ENCODE data around the gene FAXC. TPM values are rescaled to one million over a fixed set of nuclear protein-coding genes. Genes with fewer than 3 reads are reported as not detected.

The FAXC gene
- polyA plus RNA-seq (2013, experiment 1 of 4) = 23.6 TPM
- polyA plus RNA-seq (2013, experiment 2 of 4) = 26.1 TPM
- polyA plus RNA-seq (2013, experiment 3 of 4) = 18.4 TPM
- polyA plus RNA-seq (2013, experiment 4 of 4) = 18.6 TPM

DNA sequence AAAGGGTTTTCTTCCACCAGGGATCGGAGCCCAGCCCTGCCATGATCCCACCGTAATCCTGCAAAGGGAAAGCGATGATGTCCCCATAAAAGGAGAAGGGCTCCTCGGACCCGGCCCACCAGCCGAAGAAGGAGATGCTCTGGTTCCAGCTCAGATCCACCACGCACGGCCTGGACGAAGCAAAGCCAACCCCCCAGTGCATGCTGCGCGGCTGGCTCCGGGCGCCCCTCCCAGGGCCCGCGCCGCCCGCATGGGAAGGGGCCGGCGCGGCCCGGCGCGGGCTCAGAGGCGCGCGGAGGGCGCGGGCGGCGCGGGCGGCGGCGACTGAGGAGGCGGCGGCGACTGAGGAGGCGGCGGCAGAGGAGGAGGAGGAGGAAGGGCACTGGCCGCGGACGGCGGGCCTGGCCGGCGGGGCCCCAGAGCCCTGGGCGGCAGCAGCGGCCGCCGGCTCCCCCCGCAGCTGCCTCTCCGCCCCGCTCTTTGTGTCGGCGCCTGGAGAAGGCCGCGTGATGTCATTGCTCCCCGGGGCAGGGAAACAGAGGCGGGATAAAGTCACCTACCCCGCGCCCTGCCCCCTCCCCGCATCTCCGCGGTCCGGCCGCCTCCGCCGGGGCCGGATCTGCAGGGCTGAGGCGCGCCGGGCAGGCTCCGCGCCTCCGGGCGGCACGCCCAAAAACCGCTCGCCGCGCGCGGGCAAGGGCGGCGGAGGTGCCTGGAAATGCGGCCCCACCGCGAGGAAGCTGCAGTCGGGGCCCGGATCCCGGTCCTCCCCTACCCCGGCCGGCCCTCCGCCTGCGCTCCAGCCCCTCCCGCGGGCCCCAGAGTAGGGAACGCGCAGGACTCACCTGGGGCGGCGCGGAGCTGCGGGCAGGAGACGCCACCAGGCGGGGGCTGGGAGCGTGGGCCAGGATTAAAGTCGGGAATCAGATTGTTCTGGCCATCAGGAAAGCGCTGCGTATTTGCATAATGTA lies at the start of gene FAXC:
Gene FAXC (minus strand): TSS at position 504 of the 971 bp plus-strand sequence. CDS start 302 bp downstream, at position 202.
- WGBS, 2 experiments = 0 to 1% methylated on average over 108 of the region's 108 CpGs
- no peaks in the 10 kb centered on the region for H3K4me1 ChIP-seq (ENCODE audit: control insufficient read depth, insufficient read depth, low read length)

GRCh38 chr6:99397287-99397686 lies 47.8 kb upstream of the FAXC start:
- Histone ChIP-seq H3K4me3 (ENCODE audit: insufficient read depth, low read depth, low read length) (no peak overlapping the region), H3K9me3 (ENCODE audit: control insufficient read depth, low read length) (no peaks in the 10 kb centered on the region), H3K4me1 (ENCODE audit: control insufficient read depth, insufficient read depth, low read length) (no peaks in the 10 kb centered on the region), H3K36me3 (ENCODE audit: control insufficient read depth, insufficient read depth, low read length) (peaks cover 13% of the 10 kb centered on the region), H3K27ac (ENCODE audit: insufficient read depth, low read depth, low read length, poor library complexity, severe bottlenecking) (no peak overlapping the region), H3K27me3 (ENCODE audit: control insufficient read depth, insufficient read depth, low read length, poor library complexity, severe bottlenecking) (no peaks in the 10 kb centered on the region)
- WGBS, 2 experiments = 90 to 100% methylated on average over 1 of the region's 1 CpG

More for the DNA sequence above, at the start of gene FAXC:
- no peaks in the 10 kb centered on the region for H3K36me3 ChIP-seq (ENCODE audit: control insufficient read depth, insufficient read depth, low read length)
- peak within 1 kb of the TSS; percentile 51 for H3K4me3 ChIP-seq (ENCODE audit: insufficient read depth, low read depth, low read length)
- H3K27ac ChIP-seq (ENCODE audit: insufficient read depth, low read depth, low read length, poor library complexity, severe bottlenecking) = no peak within 1 kb of the TSS
- H3K9me3 ChIP-seq (ENCODE audit: control insufficient read depth, low read length) = no peaks in the 10 kb centered on the region
- peaks cover 13% of the 10 kb centered on the region for H3K27me3 ChIP-seq (ENCODE audit: control insufficient read depth, insufficient read depth, low read length, poor library complexity, severe bottlenecking)

DNA sequence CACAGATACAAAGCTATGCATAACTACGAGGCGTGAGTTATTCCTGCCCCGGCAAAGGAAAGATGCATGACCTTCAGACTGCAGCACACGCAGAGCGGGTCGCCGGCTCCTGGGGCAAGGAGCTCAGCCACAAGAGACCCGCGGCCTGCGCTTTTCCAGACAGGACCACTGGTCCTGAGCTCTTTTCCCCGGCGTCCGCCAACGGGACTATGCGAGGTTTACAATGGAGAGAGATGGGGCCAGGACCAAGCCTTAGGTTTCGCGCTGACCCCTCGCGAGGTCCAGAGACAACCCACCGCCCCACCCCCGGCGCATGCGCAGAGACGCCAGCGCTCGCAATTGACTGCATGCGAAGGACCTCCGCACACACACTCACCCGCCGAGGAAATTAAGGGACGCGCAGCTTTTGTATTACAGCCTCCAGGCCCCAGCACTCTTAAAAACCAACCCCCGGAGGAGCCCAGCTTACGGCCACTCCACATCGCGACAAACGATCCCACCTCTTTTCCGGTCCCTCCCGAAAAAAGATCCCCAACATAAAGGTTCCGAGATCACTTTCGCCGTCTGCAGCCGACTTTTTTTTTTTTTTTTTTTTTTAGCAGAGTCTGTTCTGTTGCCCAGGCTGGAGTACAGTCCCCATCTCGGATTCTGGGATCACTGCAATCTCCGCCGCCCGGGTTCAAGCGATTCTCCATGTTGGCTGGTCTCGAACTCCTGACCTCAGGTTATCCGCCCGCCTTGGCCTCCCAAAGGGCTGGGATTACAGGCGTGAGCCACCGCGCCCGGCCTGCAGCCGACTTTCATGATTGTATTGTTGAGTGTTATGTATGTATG lies 44.4 kb upstream of the FAXC start, which contains the start of gene COQ3:
Gene COQ3 (minus strand): TSS at position 498 of the 834 bp plus-strand sequence. CDS start 16 bp downstream, at position 482.
- Histone ChIP-seq H3K27ac (ENCODE audit: insufficient read depth, low read depth, low read length, poor library complexity, severe bottlenecking) (peak within 1 kb of the TSS; percentile 92), H3K36me3 (ENCODE audit: control insufficient read depth, insufficient read depth, low read length) (no peaks in the 10 kb centered on the region), H3K9me3 (ENCODE audit: control insufficient read depth, low read length) (no peaks in the 10 kb centered on the region), H3K4me1 (ENCODE audit: control insufficient read depth, insufficient read depth, low read length) (no peaks in the 10 kb centered on the region), H3K27me3 (ENCODE audit: control insufficient read depth, insufficient read depth, low read length, poor library complexity, severe bottlenecking) (no peaks in the 10 kb centered on the region), H3K4me3 (ENCODE audit: insufficient read depth, low read depth, low read length) (peak within 1 kb of the TSS; percentile 54)
- 18% methylated on average over 56 of the region's 56 CpGs for WGBS, 2 experiments

DNA sequence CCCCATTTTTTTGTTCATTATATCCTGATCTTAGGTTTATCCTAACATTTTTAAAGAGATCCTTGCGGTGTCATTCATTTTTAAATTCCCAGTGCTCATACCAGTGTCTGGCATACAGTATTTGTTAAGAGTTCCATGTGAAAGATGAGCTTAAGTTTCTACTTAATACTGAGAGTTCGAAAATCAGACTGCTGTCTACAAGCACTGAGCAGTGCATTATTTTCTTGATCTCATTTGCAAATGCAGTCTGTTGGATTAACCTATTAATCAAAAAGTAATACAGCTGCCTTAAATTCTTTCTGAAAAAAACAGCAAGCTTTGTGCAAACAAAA lies 43.9 kb upstream of the FAXC start:
- H3K27me3 ChIP-seq (ENCODE audit: control insufficient read depth, insufficient read depth, low read length, poor library complexity, severe bottlenecking) = no peaks in the 10 kb centered on the region
- H3K4me1 ChIP-seq (ENCODE audit: control insufficient read depth, insufficient read depth, low read length) = no peaks in the 10 kb centered on the region
- H3K27ac ChIP-seq (ENCODE audit: insufficient read depth, low read depth, low read length, poor library complexity, severe bottlenecking) = peak overlapping the region; percentile 92
- no peaks in the 10 kb centered on the region for H3K36me3 ChIP-seq (ENCODE audit: control insufficient read depth, insufficient read depth, low read length)
- 57 to 76% methylated on average over 2 of the region's 2 CpGs for WGBS, 2 experiments
- H3K4me3 ChIP-seq (ENCODE audit: insufficient read depth, low read depth, low read length) = peak overlapping the region; percentile 54
- no peaks in the 10 kb centered on the region for H3K9me3 ChIP-seq (ENCODE audit: control insufficient read depth, low read length)

- Histone ChIP-seq H3K9me3 (ENCODE audit: control insufficient read depth, low read length) (no peaks in the 10 kb centered on the region), H3K27ac (ENCODE audit: insufficient read depth, low read depth, low read length, poor library complexity, severe bottlenecking) (no peak overlapping the region), H3K4me1 (ENCODE audit: control insufficient read depth, insufficient read depth, low read length) (no peaks in the 10 kb centered on the region), H3K4me3 (ENCODE audit: insufficient read depth, low read depth, low read length) (no peak overlapping the region), H3K27me3 (ENCODE audit: control insufficient read depth, insufficient read depth, low read length, poor library complexity, severe bottlenecking) (no peaks in the 10 kb centered on the region), H3K36me3 (ENCODE audit: control insufficient read depth, insufficient read depth, low read length) (no peaks in the 10 kb centered on the region)
- whole genome bisulfite sequencing, 2 experiments = 76 to 98% methylated on average over 3 of the region's 3 CpGs
Observed at GRCh38 chr6:99390896-99391295, 41.4 kb upstream of the FAXC start.

DNA sequence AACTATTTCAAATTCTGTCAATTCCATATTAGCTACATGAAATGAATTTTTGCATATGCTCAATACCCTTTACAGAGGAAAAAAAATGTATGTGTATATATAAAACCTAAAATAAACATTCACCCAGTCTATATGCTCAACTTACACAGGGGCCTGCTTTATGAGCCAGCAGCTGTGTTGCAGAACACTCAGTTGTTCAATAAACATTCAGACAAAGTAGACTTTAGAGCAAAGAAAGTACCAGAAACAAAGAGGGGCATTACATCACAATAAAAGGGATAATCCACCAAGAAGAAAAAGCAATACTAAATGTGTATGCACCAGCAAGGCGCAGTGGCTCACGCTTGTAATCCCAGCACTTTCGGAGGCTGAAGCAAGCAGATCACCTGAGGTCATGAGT lies 35.0 kb upstream of the FAXC start:
- Histone ChIP-seq H3K27ac (ENCODE audit: insufficient read depth, low read depth, low read length, poor library complexity, severe bottlenecking) (no peak overlapping the region), H3K36me3 (ENCODE audit: control insufficient read depth, insufficient read depth, low read length) (no peaks in the 10 kb centered on the region), H3K27me3 (ENCODE audit: control insufficient read depth, insufficient read depth, low read length, poor library complexity, severe bottlenecking) (no peaks in the 10 kb centered on the region), H3K4me1 (ENCODE audit: control insufficient read depth, insufficient read depth, low read length) (no peaks in the 10 kb centered on the region), H3K9me3 (ENCODE audit: control insufficient read depth, low read length) (no peaks in the 10 kb centered on the region), H3K4me3 (ENCODE audit: insufficient read depth, low read depth, low read length) (no peak overlapping the region)
- 84 to 94% methylated on average over 3 of the region's 3 CpGs for WGBS, 2 experiments

- Histone ChIP-seq H3K27me3 (ENCODE audit: control insufficient read depth, insufficient read depth, low read length, poor library complexity, severe bottlenecking) (no peaks in the 10 kb centered on the region), H3K27ac (ENCODE audit: insufficient read depth, low read depth, low read length, poor library complexity, severe bottlenecking) (no peak overlapping the region), H3K4me3 (ENCODE audit: insufficient read depth, low read depth, low read length) (no peak overlapping the region), H3K4me1 (ENCODE audit: control insufficient read depth, insufficient read depth, low read length) (no peaks in the 10 kb centered on the region), H3K36me3 (ENCODE audit: control insufficient read depth, insufficient read depth, low read length) (no peaks in the 10 kb centered on the region), H3K9me3 (ENCODE audit: control insufficient read depth, low read length) (no peaks in the 10 kb centered on the region)
Observed at GRCh38 chr6:99378636-99379035, 29.2 kb upstream of the FAXC start.

GRCh38 chr6:99369533-99369932 lies 20.1 kb upstream of the FAXC start:
- no peak overlapping the region for H3K27ac ChIP-seq (ENCODE audit: insufficient read depth, low read depth, low read length, poor library complexity, severe bottlenecking)
- H3K4me3 ChIP-seq (ENCODE audit: insufficient read depth, low read depth, low read length) = no peak overlapping the region
- H3K36me3 ChIP-seq (ENCODE audit: control insufficient read depth, insufficient read depth, low read length) = no peaks in the 10 kb centered on the region
- H3K9me3 ChIP-seq (ENCODE audit: control insufficient read depth, low read length) = no peaks in the 10 kb centered on the region
- peaks cover 7% of the 10 kb centered on the region for H3K4me1 ChIP-seq (ENCODE audit: control insufficient read depth, insufficient read depth, low read length)
- H3K27me3 ChIP-seq (ENCODE audit: control insufficient read depth, insufficient read depth, low read length, poor library complexity, severe bottlenecking) = no peaks in the 10 kb centered on the region

GRCh38 chr6:99366852-99367251 lies 17.4 kb upstream of the FAXC start:
- no peaks in the 10 kb centered on the region for H3K36me3 ChIP-seq (ENCODE audit: control insufficient read depth, insufficient read depth, low read length)
- no peaks in the 10 kb centered on the region for H3K9me3 ChIP-seq (ENCODE audit: control insufficient read depth, low read length)
- WGBS, 2 experiments = 91 to 95% methylated on average over 2 of the region's 2 CpGs
- no peak overlapping the region for H3K27ac ChIP-seq (ENCODE audit: insufficient read depth, low read depth, low read length, poor library complexity, severe bottlenecking)
- H3K4me3 ChIP-seq (ENCODE audit: insufficient read depth, low read depth, low read length) = no peak overlapping the region
- H3K27me3 ChIP-seq (ENCODE audit: control insufficient read depth, insufficient read depth, low read length, poor library complexity, severe bottlenecking) = no peaks in the 10 kb centered on the region
- peaks cover 7% of the 10 kb centered on the region for H3K4me1 ChIP-seq (ENCODE audit: control insufficient read depth, insufficient read depth, low read length)

DNA sequence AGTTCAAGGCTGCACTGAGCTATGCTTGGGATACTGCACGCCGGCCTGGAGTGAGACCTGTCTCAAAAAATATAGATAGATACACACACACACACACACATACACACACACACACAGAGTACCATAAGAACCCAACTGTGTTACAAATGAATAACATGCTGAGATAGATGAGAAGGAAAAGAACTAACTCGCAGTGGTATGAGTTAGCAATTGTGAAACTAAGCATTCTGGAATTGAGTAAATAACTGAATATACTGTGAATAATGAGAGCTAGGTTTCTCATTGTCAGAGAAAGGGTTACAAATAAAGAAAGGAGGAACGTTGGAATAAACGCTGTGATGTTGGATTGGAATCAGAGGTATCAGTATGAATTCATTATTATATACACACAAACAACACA lies 14.6 kb upstream of the FAXC start:
- no peaks in the 10 kb centered on the region for H3K4me1 ChIP-seq (ENCODE audit: control insufficient read depth, insufficient read depth, low read length)
- H3K27me3 ChIP-seq (ENCODE audit: control insufficient read depth, insufficient read depth, low read length, poor library complexity, severe bottlenecking) = no peaks in the 10 kb centered on the region
- 88 to 98% methylated on average over 4 to 5 of the region's 5 CpGs for WGBS, 2 experiments
- H3K36me3 ChIP-seq (ENCODE audit: control insufficient read depth, insufficient read depth, low read length) = no peaks in the 10 kb centered on the region
- H3K9me3 ChIP-seq (ENCODE audit: control insufficient read depth, low read length) = no peaks in the 10 kb centered on the region
- no peak overlapping the region for H3K27ac ChIP-seq (ENCODE audit: insufficient read depth, low read depth, low read length, poor library complexity, severe bottlenecking)
- no peak overlapping the region for H3K4me3 ChIP-seq (ENCODE audit: insufficient read depth, low read depth, low read length)
